SU-DHL-6 (cell line): ENCODE measurements around the gene TNNI3K.

Experiments used
- H2AFZ ChIP-seq: fragments of 200-600 bp; sonication (generic); 2 replicates; pipeline ENCODE4 v1.6.1; 2014; ENCODE audit warnings: low read depth, mild to moderate bottlenecking, moderate library complexity, mixed read lengths, antibody characterized with exemption, low read length; ENCODE audit not compliant: severe bottlenecking
- H3F3A ChIP-seq: fragments of 200-600 bp; shearing (Covaris generic); 2 replicates; pipeline ENCODE4 v1.6.0; 2016; ENCODE audit warnings: antibody characterized with exemption, mild to moderate bottlenecking; ENCODE audit not compliant: insufficient read depth
- H3K27ac ChIP-seq: fragments of 200-600 bp; sonication (generic); 2 replicates; pipeline ENCODE4 v1.5.1; 2016; ENCODE audit warnings: low read depth, mild to moderate bottlenecking, low read length, moderate library complexity, mixed read lengths
- H3K27me3 ChIP-seq: fragments of 200-600 bp; sonication (generic), shearing (Covaris generic); 2 replicates; pipeline ENCODE4 v1.6.0; 2014; ENCODE audit warnings: mild to moderate bottlenecking, low read length
- H3K36me3 ChIP-seq: fragments of 200-600 bp; sonication (generic); 2 replicates; pipeline ENCODE4 v1.6.1; 2014; ENCODE audit warnings: mild to moderate bottlenecking, low read length, mixed read lengths
- H3K4me2 ChIP-seq: fragments of 300-600, 200-600 bp; shearing (Covaris generic), sonication (generic); 2 replicates; pipeline ENCODE4 v1.6.0; 2014; ENCODE audit warnings: low read length, low read depth, mild to moderate bottlenecking; ENCODE audit not compliant: poor library complexity, severe bottlenecking
- H3K4me3 ChIP-seq: fragments of 200-600 bp; sonication (generic); 2 replicates; pipeline ENCODE4 v1.5.1; 2014; ENCODE audit warnings: antibody characterized with exemption, low read length, mild to moderate bottlenecking, mixed read lengths; ENCODE audit not compliant: insufficient read depth, poor library complexity, severe bottlenecking
- H3K79me2 ChIP-seq: fragments of 200-600 bp; sonication (generic); 2 replicates; pipeline ENCODE4 v1.6.1; 2014; ENCODE audit warnings: mild to moderate bottlenecking, low read length, moderate library complexity; ENCODE audit not compliant: insufficient read depth
- H3K9ac ChIP-seq: fragments of 200-600 bp; sonication (generic); 2 replicates; pipeline ENCODE4 v1.7.0; 2014; ENCODE audit warnings: mild to moderate bottlenecking, low read length
- H3K9me2 ChIP-seq: fragments of 200-600 bp; sonication (generic); replicated peaks from 2 replicates; pipeline ENCODE4 v1.6.1; 2014; ENCODE audit warnings: low read length; ENCODE audit not compliant: insufficient read depth
- H3K9me3 ChIP-seq: fragments of 200-600 bp; sonication (generic); 2 replicates; pipeline ENCODE4 v1.6.1; 2014; ENCODE audit warnings: low read length, mixed read lengths; ENCODE audit not compliant: insufficient read depth
- H4K20me1 ChIP-seq: fragments of 200-600 bp; sonication (generic); 2 replicates; pipeline ENCODE4 v1.6.1; 2014; ENCODE audit warnings: low read depth, mild to moderate bottlenecking, antibody characterized with exemption, low read length, moderate library complexity, mixed read lengths
- EZH2phosphoT487 ChIP-seq: fragments of 200-600 bp; sonication (generic), shearing (Covaris generic); conservative IDR thresholded peaks from 2 replicates; pipeline ENCODE4 v1.6.1; 2018; ENCODE audit warnings: mild to moderate bottlenecking, antibody characterized with exemption, low read length, moderate library complexity, mixed read lengths
- TF ChIP-seq, protein P1 (sequence below): fragments of 200-600 bp; sonication (generic); IDR thresholded peaks from one replicate; pipeline ENCODE4 v1.5.1; 2017; ENCODE audit warnings: antibody characterized with exemption, mild to moderate bottlenecking, low read length, moderate library complexity; ENCODE audit not compliant: insufficient read depth, poor library complexity, severe bottlenecking

The TNNI3K gene

DNA sequence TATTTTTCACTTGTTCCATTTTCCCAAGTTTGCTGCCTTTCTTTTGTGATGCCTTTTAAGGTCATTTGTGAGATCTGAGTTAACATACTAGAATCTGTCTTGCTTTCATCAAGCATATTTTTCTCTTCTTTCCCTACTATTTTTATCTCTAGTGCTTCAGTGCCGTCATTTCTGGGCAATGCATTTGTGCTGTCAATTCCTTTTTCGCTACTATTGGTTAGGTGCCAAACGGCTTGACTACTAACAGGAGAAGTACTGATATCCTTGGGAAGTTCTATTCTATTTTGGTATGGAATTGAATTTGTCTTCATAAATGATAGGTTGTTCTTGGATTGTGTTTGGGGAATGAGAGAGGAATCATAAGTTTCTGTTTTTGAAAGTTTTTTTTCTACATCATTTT is 235.1 kb downstream of the TNNI3K start:
- H3K9ac ChIP-seq, result no peak overlapping the region
- H3K79me2 ChIP-seq, result no peaks in the 10 kb centered on the region
- no peak for TF ChIP-seq EZH2phosphoT487
- TF ChIP-seq, protein P1, sequence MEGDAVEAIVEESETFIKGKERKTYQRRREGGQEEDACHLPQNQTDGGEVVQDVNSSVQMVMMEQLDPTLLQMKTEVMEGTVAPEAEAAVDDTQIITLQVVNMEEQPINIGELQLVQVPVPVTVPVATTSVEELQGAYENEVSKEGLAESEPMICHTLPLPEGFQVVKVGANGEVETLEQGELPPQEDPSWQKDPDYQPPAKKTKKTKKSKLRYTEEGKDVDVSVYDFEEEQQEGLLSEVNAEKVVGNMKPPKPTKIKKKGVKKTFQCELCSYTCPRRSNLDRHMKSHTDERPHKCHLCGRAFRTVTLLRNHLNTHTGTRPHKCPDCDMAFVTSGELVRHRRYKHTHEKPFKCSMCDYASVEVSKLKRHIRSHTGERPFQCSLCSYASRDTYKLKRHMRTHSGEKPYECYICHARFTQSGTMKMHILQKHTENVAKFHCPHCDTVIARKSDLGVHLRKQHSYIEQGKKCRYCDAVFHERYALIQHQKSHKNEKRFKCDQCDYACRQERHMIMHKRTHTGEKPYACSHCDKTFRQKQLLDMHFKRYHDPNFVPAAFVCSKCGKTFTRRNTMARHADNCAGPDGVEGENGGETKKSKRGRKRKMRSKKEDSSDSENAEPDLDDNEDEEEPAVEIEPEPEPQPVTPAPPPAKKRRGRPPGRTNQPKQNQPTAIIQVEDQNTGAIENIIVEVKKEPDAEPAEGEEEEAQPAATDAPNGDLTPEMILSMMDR, result no peak
- H3K27me3 ChIP-seq, result no peaks in the 10 kb centered on the region
- H3K36me3 ChIP-seq, result no peaks in the 10 kb centered on the region
- no peaks in the 10 kb centered on the region for H3F3A ChIP-seq
- H3K4me3 ChIP-seq, result no peak overlapping the region
- H4K20me1 ChIP-seq, result no peaks in the 10 kb centered on the region
- no peaks in the 10 kb centered on the region for H3K9me2 ChIP-seq
- no peak overlapping the region for H3K4me2 ChIP-seq
- no peaks in the 10 kb centered on the region for H3K9me3 ChIP-seq
- H3K27ac ChIP-seq, result no peak overlapping the region
- no peak overlapping the region for H2AFZ ChIP-seq

DNA sequence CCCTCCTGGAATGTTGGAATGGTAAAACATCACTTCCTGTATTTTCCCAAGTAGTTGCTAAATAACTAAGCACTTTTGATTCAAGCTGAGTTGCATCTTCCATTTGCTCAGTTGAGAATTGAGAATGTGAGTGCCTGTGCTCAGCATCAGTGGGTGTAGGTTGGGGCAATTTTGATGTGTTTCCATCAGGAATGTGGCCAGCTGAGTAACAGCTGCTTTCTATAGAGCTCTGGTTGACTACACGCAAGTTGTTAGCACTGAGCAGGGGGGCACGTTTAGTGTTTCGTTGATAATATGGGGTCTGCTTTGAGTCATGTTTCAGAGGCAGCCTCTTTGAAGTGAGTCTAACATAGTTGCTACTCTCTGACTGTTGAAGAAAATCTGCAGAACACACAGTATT is 235.7 kb downstream of the TNNI3K start:
- no peak overlapping the region for H3K4me2 ChIP-seq
- no peaks in the 10 kb centered on the region for H3K36me3 ChIP-seq
- no peaks in the 10 kb centered on the region for H3F3A ChIP-seq
- no peaks in the 10 kb centered on the region for H3K27me3 ChIP-seq
- H3K9ac ChIP-seq, result no peak overlapping the region
- no peaks in the 10 kb centered on the region for H4K20me1 ChIP-seq
- H3K9me3 ChIP-seq, result no peaks in the 10 kb centered on the region
- no peaks in the 10 kb centered on the region for H3K9me2 ChIP-seq
- H3K27ac ChIP-seq, result no peak overlapping the region
- H3K4me3 ChIP-seq, result no peak overlapping the region
- H3K79me2 ChIP-seq, result no peaks in the 10 kb centered on the region
- no peak for TF ChIP-seq EZH2phosphoT487
- TF ChIP-seq, protein P1, result no peak
- no peak overlapping the region for H2AFZ ChIP-seq

DNA sequence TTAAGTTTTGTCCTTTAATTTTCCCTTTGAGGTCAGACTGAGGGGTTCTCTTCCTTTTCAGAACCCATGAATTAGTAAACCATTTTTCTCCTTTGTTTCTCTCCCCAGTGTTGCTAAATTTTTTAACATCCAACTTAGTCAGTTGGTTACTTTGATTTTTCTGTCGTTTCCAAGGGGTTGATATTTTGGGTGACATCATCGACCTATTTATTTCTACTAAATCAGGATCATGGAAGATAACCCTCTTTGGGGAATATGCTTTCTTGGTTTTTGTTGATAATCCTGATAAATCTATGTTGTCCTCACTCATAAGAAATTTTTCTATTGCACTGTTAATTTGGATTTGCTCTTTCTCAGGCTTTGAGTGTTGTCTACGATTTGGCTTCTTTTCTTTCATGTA is 236.3 kb downstream of the TNNI3K start:
- TF ChIP-seq EZH2phosphoT487, result no peak
- TF ChIP-seq, protein P1, result no peak
- H2AFZ ChIP-seq, result no peak overlapping the region
- no peaks in the 10 kb centered on the region for H3K79me2 ChIP-seq
- no peaks in the 10 kb centered on the region for H3K9me2 ChIP-seq
- H4K20me1 ChIP-seq, result no peaks in the 10 kb centered on the region
- H3K4me3 ChIP-seq, result no peak overlapping the region
- no peaks in the 10 kb centered on the region for H3F3A ChIP-seq
- H3K9me3 ChIP-seq, result no peaks in the 10 kb centered on the region
- no peaks in the 10 kb centered on the region for H3K27me3 ChIP-seq
- no peak overlapping the region for H3K9ac ChIP-seq
- H3K36me3 ChIP-seq, result no peaks in the 10 kb centered on the region
- H3K4me2 ChIP-seq, result no peak overlapping the region
- H3K27ac ChIP-seq, result no peak overlapping the region

DNA sequence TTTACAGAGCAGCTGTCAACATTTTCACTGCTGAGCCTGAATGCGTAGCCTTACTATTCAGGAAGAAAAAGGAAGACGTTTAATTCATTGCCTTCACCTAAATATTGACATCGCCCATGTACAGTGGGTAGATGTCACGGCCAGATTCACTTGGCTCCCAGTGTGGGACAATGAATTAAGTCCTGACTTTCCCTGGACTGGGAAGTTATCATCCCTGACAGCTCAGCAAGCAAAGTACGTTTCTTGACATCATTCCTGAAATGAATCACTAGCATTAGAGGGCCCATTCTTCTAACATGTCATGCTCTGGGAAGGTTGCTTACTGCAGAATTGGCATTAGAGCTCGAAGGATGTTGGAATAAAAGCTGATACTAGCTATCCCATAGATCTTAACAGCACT is 239.4 kb downstream of the TNNI3K start:
- no peak overlapping the region for H3K4me3 ChIP-seq
- no peaks in the 10 kb centered on the region for H3K9me3 ChIP-seq
- no peak overlapping the region for H3K27ac ChIP-seq
- no peaks in the 10 kb centered on the region for H3K36me3 ChIP-seq
- H3F3A ChIP-seq, result no peaks in the 10 kb centered on the region
- H3K79me2 ChIP-seq, result no peaks in the 10 kb centered on the region
- no peaks in the 10 kb centered on the region for H3K9me2 ChIP-seq
- TF ChIP-seq EZH2phosphoT487, result no peak
- TF ChIP-seq, protein P1, result no peak
- H2AFZ ChIP-seq, result no peak overlapping the region
- H3K9ac ChIP-seq, result no peak overlapping the region
- H3K27me3 ChIP-seq, result no peaks in the 10 kb centered on the region
- H3K4me2 ChIP-seq, result no peak overlapping the region
- no peaks in the 10 kb centered on the region for H4K20me1 ChIP-seq
